CD4-positive, alpha-beta T cell treated with Interferon gamma for 1 hour (primary cell): ENCODE measurements around the gene CETP.
"Not testable (repeated sequence)": the region's sequence is repeated elsewhere in the genome, so short reads cannot be mapped to it uniquely, and the experiment has no call there.

Source experiments
- DNase-seq: peaks from one replicate; pipeline ENCODE4 v3.0.0-alpha.2; 2020

The CETP gene

DNA sequence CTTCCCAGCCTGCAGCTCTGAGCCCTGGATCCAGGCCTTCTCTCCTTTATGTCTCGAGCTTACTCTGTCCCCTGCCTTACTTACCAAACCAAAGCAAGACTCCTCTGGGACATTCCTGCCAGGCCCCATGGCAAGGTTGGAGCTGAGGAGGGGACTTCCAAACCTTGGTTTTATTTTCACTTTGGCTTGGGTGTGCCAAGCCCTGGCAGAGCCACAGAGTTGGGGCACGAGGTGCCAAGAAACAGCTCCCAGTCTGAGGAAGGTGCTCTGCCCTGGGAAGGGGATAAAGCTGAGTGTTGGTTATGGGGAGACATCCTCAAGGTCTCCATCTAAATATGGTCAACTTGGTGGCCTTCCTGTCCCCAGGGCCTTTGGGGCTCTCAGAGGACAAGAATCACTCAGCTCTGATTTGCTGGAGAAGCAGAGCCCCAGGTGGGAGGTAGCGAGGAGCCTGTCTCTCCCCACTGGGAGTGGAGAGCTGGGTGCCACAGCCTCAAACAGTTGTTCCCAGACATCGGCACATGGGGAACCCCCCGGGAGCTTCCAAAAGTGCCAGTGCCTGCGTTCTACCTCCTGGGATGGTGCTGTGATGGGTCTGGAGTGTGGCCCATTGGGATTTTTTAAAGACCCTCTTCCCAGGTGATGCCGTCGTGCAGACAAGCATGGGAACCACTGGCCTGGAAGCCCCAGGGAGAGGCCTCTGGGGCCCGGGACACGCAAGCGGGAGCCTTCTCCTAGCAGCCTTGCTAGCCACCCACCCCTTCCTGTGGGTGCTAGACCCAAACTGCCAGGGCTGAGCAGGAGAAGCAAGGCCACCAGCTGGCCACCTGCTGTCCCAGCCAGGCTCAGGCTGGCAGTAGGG is 37.9 kb downstream of the CETP start:
- DNase-seq = peak; percentile 27

DNA sequence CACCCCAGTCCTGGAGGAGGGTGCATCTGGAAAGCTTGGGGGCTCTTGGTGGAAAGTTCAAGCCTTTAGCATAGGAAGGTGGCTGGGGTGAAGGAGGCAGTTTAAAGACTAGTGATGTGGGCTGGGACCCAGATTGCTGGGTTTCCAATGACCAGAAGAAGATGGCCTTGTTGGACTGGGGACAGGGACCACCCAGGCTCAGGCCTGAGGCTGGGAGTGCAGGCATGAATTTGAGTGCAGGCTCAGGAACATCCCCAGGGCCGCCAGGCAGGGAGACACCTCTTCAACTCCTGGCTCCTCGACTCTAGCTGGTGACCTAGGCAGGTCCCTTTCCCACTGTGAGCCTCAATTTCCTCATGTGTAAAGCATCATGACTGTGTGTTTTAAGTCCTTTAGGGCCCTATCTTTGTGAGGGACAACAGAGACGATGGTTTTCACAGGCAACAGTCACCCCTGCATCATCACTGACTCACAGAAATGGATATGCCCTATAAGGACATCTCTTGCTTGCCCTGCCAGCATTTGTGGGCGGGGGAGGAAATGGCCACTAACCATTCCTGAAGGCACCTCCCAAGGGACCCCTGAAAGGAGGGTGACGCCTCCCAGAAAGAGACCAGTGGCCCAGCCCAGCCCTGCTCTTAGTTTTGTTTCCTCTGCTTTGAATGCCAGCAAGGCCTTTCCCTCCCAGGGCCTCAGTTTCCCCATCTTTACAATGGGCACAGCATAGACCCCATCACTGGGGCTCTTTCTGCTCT is 38.7 kb downstream of the CETP start:
- peak; percentile 49 for DNase-seq

DNA sequence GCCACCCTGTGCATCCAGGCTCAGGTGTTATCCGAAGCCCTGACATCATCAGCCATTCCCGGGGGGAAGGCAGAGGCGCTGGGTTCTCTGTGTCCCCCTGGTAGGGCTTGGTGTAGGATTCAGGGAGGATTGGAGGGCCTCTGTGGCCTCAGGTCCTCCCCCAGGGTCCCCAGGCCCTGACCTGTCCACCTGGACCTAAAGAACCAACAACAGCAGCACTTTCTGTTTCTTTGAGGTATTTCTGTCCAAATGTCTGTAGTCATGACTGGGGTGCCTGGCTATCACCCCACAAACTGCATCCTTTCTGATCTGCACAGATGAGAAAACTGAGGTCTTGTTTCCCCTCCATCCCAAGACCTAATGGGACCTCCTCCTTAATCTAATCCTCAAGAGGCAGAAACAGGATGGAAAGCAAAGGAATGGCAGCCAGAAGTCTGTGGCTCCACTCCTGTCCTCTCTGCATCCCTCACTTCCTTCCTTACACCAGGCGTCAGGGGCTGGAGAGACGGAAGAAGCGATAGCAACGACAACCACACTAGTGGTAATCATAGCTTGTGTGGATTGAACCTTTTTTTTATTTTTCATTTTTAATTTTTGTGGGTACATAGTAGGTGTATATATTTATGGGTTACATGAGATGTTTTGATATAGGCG is 39.4 kb downstream of the CETP start:
- DNase-seq = no peak

DNA sequence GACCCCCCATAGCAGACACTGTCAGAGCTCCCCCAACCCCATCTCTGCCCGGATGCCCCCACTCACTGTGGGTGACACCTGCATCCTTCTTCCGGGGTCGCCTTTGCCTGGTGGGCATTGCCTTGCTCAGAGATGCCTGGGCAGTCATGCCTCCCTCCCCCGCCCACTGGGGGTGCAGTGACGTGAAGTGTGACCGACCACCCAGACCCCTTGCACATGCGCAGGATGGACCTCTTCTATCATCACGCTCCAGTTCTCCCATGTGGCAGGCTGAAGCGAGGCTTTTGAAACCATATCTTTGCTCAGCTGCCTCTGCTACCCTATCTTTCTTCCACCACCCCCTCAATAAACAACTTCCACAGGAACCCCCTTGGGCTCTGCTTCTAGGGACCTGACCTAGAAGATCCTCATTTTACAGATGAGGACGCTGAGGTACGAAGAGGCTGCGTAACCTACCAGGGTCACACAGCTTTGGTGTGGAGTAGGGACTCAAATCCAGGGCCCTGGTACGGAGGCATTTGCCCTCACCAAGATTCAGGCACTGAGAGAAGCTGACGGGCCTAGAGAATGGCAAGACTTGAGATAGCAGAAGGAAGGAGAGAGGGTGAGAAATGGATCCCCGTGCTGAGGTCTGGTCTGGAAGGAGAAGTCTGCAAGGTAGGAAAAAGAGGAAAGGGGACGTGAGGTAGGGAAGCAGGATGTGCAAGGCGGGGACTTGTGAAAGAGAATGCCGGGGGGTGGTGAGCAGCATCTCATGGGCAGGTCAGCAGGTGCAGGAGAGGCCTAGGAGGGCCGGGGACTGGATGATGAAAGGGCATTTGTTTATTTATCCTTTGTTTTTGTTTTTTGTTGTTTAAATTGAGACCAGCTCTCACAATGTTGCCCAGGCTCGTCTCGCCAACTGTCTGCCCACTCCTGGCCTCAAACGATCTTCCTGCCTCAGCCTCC is 42.0 kb downstream of the CETP start:
- DNase-seq = no peak

DNA sequence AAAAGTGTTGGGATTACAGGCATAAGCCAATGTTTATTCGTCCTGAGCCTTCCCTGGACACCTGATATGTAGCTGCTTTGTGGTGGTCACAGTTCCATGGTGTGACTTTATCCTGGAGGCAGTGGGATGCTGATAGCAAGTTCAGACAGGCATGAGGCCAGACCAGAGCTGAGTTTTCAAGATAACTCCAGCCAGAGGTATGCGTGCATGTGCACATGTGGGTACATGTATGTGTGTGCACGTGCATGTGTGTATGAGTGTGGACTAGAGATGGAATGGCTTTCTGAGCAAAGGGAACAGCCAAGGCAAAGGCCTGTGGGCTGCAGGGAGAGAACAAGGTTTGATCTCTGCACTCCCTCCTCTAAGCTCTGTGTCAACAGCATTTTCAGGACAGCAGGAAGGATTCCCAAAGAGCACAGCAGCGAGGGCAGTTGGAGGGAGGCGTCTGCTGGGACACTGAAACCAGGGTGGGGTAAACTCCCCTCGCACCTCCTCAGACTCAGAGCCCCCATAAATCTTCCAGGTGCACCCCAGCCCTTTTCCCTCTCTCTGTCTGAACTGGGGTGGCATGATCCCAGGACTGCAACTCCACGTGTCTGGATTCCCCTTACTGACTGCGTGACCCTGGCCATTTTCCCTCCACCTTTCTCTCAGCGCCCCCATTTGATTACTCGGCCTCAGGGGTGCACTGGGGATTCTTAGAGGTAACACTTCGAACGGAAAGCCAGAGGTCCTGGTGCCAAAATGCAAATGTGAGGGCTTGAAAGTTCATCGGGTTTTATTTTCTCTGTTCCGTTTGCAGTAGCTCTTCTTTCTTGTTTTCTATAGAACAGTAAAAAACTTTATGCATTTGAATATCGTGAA is 42.9 kb downstream of the CETP start:
- no peak for DNase-seq

DNA sequence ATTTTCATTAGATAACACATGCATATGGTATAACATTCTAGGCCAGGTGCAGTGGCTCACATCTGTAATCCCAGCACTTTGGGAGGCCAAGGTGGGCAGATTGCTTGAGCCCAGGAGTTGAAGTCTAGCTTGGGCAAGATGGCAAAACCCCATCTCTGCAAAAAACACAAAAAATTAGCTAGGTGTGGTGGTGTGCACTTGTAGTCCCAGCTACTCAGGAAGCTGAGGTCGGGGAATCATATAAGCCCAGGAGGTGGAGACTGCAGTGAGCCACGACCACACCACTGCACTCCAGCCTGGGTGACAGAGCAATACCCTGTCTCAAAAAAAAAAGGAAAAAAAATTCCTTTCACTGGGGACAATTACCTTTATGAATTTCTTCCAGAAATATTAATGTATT is 43.8 kb downstream of the CETP start:
- not testable (repeated sequence) for DNase-seq

DNA sequence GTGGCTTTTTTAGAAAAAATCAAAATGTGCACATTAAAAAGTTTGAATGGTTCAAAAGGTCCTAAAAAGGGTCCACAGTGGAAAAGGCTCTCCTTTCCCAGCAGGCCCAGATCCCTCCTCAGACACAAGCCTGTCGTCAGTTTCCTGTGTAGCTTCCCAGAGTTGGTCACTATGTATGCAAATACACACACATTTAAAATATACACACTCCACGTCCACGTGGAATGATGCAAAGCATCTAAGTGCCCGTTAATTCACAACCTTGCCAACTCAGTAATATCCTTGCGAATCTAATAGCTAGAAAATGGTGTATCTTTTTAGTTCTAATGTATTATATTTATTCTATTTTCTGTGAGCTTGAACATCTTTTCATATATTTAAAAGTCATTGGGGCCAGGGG is 45.3 kb downstream of the CETP start:
- DNase-seq = no peak

DNA sequence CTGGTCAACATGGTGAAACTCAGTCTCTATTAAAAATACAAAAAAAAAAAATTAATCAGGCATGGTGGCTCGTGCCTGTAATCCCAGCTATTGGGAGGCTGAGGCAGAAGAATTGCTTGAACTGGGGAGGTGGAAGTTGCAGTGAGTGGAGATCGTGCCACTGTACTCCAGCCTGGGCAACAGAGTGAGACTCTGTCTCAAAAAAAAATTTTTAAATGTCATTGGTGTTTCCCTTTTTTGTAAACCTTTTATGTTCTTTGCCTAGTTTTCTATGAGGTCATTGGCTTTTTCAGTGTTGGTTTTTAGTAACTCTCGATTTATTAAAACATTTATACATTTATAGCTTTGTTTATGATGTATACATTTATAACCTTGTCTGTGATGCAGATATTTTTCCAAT is 45.8 kb downstream of the CETP start:
- no peak for DNase-seq

DNA sequence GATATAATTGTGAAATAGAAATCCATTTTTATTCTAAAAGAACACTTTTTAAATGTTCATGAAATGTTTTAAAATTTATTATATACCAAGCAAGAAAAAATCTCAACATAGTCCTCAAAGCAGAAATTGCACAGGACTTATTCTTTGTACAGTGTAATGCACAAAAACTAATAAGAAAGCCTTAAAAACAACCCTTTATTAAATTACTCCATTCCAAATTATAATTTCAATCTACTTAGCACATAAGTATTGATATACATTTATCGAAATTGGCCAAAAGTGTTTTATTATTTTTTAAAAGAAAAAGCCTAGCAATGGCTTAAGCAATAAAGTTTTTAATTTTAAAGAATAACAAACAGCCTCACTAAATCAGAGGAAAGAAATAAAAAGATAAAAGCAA is 46.7 kb downstream of the CETP start:
- no peak for DNase-seq

DNA sequence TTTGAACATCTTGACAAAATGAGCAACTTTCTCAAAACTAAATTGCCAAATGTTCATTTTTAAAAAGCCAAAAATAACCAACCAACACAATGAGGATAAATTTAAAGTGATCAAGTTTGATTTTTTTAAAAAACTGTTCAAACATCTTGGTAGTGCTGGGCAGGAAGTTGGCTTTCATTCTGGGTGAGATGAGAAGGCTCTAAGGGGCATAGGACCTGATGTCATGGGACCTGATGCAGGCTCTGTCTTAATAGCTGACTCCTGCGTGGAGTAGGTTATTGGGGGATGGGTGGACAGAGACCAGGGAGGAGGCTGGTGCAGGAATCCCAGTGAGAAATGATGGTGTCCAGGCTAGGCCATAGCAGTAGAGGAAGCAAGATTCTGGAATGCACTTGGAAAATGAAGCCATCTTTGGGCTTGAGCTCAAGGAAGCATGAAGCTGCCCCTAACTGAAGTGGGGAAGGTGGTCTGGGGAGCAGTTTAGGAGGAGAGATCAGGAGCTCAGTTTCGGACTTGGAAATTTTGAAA is 48.0 kb downstream of the CETP start:
- DNase-seq = no peak

DNA sequence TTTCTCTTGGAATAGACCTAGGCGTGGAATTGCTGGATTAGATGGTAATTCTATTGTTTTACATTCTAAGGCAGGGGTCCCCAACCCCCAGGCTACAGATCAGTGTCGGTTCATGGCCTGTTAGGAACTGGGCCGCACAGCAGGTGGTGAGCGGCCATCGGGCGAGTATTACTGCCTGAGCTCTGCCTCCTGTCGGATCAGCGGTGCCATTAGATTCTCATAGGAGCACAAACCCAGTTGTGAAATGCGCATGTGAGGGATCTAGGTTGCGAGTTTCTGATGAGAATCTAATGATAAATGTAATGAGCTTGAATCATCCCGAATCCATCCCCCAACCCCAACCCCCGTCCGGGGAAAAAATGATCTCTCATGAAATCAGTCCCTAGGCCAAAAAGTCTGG is 50.6 kb downstream of the CETP start:
- no peak for DNase-seq

DNA sequence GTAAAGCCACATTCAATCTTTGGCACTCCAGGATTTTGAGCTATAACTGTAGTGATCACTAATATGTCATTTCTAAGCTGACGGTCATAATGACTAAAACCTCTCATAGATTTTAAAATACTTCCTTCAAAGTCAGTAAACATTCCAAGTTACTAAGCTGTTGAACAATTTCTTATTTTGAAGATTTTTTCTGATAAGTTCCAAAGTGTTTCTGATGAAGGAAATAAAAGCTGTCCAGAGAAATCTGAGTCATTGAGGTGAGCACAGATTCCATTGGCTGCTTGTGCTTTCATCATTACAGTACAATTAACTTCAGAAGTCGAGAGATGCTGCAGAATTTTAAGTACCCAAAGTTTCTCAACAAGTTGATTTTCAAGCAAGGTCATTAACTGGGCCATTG is 51.5 kb downstream of the CETP start:
- DNase-seq = no peak

DNA sequence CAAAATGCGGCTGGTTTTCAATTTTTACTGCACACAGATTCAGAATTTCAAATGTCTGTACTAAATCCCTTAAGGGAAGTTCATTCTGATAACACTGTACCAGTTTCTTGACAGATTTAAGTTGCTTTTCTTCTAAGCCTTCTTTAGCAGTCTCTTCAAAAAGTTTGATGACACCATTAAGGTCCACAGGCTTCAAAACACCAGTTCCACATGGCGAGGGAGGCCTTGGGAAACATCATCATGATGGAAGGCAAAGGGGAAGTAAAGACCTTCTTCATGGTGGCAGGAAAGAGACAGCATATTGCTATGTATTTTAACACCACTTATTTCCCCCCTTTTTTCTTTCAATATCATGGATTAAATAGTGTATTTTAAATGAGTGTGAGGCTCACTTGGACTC is 52.2 kb downstream of the CETP start:
- DNase-seq = no peak

DNA sequence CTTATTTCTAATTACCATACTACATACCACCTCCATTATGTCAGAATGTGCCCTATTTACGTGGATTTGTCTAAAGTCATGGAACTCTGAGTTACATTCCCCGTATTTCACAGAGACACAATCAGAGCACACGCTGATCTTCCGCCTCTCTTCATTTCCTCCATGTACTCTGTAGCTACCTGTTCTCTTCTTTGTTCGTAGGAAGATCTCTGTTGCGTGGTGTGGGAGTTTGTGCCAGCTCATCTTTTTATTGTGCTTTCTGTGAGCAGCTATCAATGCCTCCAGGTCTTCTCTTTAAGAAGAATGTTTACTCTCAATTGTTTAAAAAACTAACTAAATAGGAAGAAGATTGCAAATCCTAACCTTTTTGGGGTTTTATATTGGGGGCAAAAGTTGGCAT is 54.6 kb downstream of the CETP start:
- DNase-seq = no peak

DNA sequence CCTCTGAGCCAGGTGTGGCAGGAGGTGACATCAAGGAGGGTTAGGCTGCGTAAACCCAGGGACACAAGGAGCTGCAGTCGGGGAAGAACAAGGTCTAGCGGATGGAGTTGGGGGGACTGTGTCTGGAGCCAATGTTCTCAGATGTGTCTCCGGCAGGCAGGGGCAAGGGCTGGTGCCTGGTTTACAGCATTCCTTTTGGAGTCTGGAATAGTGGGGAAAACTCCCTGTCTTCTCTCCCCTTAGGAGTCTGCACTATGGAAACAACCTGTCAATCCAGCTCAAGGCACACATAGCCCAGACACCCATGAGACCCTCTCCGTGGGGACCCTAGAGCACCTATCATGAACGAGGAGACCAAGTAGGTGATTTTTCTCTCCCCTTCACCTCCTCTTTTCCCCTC is 55.1 kb downstream of the CETP start:
- no peak for DNase-seq

DNA sequence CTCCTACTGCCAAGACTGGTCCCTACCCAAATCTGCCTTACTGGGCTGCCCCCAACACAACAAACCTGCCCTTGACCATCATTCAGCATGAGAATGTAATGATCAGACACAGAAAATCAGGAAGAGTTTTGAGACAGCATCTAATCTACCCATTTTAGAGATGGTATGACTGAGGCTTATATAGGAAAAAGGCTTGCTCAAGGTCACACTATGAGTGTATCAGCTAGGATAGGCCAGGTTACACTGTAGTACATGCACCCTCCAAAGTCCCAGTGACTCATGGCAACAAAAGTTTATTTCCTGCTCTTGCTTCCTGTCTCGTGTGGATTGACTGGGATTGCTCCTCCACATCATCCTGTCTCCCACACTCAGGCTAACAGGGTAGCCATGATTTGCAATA is 55.5 kb downstream of the CETP start:
- no peak for DNase-seq

DNA sequence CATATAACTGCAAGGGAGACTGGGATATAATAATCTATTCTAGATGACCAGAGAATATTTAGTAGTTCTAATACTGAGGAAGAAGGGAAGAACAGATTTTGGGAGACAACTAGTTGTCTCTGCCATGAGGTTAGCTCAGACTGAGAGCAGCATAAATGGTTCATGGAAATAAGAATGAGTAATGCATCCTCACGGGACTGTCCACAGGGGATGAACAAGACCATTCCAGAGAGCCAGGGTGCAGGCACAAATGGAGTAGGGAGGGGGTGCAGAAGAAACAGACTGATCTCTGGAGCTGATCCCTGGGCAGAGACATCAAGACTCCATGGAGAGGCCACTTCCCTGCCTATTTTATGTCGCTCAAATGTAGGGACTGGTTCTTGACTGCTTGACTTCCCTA is 58.0 kb downstream of the CETP start:
- no peak for DNase-seq

DNA sequence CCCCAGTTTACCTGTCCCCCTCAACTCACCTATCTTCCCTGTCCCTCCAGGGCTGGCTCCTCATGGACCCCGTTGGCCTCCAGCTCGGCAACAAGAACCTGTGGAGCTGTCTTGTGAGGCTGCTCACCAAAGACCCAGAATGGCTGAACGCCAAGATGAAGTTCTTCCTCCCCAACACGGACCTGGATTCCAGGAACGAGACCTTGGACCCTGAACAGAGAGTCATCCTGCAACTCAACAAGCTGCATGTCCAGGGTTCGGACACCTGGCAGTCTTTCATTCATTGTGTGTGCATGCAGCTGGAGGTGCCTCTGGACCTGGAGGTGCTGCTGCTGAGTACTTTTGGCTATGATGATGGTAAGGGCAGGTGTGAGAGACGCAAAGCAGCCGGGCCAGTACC is 58.9 kb downstream of the CETP start:
- DNase-seq = no peak

DNA sequence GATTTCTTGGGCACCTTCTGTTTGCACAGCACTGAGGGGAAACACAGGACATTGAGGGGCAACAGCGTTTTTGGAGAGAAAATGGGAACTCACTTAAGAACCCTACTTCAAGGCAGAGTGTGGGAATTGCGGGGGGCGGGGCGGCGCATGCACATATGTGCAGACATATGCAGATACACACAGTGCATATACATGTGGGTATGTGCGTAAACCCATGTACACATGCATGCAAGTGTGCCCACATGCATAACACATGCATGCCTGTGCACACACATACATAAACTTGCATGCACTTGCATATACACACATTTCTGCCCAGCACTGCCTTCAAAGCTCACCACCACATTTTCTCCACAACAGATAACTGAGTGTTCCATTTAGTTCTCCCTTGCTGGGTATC is 60.0 kb downstream of the CETP start:
- no peak for DNase-seq

DNA sequence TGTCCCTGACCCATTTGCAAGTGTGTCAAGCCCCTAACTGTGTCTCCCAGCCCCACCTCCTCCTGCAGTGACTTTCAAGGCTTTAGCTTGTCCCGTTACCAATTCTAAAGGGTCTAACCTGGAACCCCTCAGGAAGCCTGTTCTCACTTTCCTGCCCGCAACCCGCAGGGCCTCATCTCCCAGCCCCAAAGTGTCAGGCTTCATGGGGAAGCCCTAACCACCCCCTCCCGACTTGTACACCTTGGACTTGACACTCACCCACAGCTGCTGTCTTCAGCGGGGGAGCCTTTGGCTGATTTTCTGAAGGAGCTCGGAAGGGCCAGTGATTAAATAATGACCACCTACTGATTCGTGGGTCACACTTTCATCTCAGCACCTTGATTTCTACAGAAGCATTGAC is 60.7 kb downstream of the CETP start:
- DNase-seq = no peak

DNA sequence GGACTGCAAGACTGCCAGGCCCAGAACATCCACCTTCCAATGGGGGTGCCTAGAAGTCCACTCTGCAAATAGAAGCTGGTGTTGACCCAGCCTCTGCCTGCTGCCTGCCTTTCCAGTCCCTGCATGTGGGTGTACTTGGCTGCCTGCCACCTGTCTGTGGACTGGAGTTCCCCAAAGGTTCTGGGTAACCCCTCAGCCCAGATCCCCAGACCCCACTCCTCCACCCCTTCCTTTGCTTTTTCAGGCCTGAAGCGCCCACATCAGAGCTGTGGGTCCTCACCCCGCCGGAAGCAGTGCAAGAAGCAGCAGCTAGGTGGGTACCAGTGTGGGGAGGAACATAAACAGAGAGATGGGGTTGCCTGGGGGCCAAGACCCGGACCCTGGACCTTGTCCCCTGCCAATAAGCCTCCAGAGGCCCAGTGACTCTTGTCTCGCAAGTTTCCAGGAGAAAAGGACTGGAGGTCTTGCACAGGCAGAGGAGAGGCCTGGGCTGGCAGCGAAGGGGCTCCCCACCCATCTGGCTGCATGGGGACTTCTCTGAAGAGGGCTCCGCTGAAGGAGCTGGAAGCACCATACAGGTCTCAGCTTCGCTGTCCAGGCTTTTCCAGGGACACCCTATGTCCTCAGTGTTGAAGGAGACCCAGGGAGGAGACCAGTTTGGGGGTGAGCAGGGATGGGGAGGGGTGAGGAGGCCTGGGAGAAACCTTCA is 61.9 kb downstream of the CETP start:
- peak; percentile 75 for DNase-seq
